Stimulated activated CD8-positive, alpha-beta memory T cell treated with anti-CD3 and anti-CD28 coated beads, Interleukin-15, amount 100 ng/mL, for 4 hours (primary cell): ENCODE data around the gene KLHL6.
"Not testable (repeated sequence)": the region's sequence is repeated elsewhere in the genome, so short reads cannot be mapped to it uniquely, and the experiment has no call there.

Experiments used
- DNase-seq, 2 donors: peaks; one replicate each; pipeline ENCODE4 v3.0.0-alpha.2; 2020; ENCODE audit warnings: low read depth in 2 of 2

Gene KLHL6

DNA sequence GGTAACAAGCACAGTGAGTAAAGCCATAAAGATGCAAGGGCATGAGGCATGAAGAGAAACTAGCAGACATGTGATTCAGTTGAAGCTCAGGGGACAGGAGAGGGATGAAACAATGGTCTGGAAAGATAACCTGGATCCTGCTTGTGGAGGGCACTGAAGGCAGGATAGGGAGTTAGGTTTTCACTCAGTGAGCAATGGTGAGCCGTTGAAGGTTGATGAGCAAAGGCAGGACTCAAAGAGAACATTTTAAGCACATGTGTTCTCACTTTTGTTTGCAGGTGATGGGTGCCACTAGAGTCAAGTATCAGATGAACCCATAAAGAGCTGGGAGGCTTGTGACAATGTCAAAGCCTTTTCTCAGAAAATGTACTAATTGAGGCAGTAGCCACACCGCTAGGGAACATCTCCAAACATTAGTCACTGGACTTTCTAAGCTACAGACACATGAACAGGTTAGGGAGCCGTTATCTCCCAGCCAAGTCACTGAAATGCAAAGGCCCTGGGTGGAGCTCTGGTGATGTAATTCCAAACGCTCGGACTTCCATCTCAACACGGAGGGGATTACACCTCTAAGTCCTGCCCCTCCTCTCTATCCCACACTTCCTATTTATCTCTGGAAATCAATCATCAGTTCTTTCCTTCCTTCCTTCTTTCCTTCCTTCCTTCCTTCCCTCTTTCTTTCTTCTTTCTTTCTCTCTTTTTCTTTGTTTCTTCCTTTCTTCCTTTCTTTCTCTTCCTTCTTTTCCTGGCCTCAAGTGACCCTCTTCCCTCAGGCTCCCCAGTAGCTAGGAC is 22.7 kb downstream of the KLHL6 start:
- no peak for DNase-seq

DNA sequence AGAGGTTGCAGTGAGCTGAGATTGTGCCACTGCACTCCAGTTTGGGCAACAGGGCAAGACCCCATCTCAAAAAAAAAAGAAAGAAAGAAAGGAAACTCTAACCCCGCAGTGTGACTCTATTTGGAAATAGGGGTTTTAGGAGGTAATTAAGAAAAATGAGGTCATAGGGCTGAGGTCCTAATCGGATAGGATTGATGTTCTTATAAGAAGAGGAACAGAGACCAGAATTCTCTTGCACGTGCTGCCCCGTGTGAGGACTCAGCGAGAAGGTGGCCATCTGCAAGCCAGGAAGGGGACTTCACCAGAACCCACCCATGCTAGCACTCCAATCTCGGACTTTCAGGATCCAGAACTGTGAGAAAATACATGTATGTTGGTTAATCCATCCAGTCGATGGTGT is 25.8 kb downstream of the KLHL6 start:
- DNase-seq, result no peak

DNA sequence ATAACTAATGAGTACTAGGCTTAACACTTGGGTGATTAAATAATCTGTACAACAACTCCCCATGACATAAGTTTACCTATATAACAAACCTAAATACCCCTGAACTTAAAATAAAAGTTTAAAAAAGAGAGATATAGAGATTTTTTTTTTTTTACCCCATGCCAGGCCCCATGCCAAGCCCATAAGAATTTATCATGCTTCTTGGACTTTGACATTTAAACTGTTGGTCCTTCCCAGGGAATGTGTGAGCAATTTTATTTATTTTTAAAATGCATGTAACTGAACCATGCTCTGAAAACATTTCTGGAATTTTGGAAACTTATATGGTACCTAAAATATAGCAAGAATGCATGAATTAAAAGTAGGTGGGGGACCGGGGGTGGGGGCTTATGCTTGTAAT is 26.3 kb downstream of the KLHL6 start:
- DNase-seq, result no peak

DNA sequence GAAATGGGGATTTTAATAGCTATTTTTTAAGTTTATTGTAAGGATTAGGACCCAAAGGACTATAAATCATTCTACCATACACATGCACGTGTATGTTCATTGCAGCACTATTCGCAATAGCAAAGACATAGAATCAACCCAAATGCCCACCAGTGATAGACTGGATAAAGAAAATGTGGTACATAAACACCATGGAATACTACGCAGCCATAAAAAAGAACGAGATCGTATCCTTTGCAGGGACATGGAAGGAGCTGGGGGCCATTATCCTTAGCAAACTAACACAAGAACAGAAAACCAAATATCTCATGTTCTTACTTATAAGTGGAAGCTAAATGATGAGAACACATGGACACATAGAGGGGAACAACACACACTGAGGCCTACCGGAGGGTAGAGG is 26.7 kb downstream of the KLHL6 start:
- DNase-seq, result not testable (repeated sequence)

DNA sequence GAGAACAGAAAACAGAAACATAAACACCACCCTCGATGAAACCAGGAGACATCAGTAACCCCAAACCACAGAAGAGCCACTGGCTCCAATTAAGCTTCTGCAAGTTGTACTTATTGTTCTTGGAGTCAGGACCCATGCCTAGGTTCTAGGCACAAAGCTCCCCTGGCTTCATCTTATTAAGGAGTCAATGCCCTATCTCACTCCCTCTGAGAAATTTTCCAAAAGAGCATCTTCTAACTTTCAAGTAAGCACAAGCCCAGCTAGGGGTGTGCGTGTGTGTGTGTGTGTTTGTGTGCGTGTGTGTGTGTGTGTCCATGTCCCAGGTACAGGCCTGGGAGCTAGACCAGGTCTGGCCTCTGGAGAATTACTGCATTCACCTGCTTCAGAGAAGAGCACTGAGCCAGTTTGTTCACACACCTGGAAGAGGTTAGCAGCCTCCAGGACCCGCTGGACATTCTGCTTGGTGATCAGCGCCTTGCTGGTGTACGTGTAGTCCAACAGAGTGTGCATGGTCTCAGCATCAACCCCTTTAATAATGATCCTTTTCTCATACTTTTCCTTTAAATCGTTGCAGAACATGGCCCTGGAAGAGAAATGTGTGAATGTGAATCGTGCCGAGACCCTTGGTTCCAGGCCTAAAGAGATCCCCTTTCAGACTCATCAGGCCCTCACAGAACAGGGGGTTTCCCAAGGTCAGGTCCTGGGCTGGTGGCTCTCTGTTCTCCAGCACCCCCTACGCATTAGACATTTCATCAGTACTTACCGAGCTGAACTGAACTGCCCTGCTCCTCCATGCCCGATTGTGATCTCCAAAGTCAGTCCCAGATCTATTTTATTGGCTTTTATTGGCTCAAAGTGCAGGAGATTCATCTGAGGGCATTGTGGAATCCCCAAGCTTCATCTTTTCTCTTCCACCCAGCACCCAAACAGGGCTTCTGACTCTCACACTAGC is 27.8 kb downstream of the KLHL6 start:
- DNase-seq, result no peak

DNA sequence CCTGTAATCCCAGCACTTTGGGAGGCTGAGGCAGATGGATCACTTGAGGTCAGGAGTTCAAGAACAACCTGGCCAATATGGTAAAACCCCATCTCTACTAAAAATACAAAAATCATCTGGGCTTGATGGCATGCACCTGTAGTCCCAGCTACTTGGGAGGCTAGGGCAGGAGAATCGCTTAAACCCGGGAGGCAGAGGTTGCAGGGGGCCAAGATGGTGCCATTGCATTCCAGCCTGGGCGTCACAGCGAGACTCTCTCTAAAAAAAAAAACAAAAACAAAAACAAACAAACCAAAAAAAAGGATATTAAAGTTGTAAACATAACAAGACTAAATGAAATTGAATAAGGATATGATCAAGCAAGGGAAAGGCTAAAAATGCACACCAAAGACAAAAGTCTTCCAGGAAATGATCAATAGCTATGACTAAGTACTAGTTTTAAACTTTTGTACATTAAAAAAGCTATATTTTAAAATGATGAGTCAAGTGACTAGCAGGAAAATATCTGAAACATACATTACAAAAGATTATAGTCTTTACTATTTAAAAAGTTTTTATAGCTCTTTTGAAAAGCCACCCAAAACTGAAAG is 28.6 kb downstream of the KLHL6 start:
- DNase-seq, result no peak

DNA sequence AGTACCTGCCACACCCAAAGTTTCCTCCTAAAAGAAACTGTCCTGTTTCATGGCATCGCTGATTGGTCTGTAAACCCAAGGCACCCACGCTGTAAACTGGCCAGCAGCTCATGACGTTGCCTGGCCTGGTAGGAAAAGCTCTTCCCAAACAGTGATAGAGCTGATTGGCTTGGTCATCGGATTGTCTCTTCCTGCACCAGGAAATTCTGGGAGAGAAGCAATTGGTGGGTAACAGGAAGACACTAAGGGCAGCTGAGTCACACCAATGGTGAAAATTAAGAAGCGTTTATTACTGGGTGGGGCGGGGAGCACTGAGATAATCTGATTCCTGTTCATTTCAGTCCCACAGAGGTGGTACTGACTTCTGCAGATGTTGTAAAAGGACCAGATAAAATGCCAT is 31.0 kb downstream of the KLHL6 start:
- no peak for DNase-seq

DNA sequence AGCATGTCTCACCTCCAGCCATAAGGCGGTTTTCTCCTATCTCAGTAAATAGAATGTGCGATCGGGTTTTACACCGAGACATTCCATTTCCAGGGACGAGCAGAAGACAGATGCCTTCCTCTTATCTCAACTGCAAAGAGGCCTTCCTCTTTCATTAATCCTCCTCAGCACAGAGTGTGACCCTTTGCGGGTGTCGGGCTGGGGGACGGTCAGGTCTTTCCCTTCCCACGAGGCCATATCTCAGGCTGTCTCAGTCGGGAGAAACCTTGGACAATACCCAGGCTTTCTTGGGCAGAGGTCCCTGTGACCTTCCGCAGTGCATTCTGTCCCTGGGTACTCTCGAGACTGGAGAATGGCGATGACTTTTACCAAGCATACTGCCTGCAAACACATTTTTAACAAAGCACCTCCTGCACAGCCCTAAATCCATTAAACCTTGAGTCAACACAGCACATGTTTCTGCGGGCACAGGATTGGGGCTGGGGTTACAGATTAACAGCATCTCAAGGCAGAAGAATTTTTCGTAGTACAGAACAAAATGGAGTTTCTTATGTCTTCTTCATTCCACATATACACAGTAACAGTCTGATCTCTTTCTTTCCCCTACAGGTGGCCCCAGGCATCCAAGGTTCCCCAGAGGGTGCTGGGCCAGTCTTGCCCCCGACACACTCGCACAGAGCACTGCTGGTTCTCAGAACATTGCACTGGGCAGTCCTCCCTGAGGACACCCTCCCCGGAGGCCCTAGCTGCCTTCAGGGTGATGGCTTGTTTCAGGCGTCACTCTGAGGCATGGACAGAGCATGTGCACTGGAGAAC is 34.6 kb downstream of the KLHL6 start:
- not testable (repeated sequence) for DNase-seq

DNA sequence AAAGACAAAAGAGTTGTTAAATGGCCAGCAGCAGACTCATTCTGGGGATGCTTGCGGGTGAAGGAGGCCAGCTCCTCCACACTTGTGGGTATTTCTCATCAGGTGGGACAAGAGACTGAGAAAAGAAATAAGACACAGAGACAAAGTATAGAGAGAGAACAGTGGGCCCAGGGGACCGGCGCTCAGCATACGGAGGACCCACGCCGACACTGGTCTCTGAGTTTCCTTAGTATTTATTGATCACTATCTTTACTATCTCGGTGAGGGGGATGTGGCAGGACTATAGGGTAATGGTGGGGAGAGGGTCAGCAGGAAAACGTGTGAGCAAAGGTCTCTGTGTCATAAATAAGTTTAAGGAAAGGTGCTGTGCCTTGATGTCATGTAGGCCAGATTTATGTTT is 35.2 kb downstream of the KLHL6 start:
- DNase-seq, result not testable (repeated sequence)

DNA sequence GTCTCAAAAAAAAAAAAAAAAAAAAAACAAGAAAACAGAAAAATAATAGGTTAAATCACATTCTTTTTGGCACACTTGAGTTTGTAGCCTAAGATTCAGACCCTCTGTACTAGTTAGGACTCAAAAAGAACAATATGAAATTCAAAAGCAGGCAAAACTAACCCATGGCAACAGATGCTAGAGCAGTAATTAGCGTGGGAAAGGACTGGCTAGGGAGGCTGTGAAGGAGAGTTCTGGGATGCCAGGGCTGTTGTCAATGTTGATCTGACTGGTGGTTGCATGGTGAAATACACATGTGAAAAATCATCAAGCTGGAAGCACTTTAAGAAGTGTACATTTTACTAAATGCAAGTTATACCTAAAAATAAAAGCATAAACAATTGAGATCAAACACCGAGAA is 35.6 kb downstream of the KLHL6 start:
- no peak for DNase-seq

DNA sequence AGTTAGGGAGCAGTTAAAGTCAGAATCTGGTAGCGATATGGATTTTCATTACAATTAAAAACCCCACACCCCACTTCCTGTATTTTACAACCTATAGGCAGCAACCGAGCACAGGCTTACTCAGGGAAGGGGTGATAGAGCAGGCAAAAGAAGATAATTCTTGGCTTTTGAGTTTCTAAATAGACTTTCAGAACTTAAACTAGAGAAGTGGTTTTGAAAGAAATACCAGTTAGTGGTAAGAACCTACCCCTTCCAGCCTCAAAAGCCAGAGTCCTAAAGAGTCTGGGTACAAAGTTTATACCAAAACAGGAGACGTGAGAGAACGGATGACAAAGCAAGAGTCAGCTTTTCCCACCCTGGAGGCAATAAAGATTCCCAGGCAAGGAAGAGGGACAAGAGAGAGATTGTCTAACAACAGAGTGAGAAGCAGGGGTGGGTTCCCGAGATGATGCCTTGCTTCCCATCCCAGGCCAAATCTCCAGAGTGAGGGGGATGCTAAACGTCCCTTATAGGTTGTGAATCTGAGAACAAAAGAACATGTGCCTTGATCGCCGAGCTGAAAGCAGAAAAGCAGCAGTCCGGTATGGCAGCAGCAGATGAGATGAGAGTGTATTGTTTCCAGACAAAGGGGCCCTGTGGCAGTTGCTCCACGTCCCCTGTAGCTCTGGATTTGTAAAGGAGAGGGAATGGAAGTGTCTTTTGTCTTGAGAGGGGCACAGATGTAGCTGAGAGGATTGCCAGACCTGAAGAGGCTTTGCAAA is 36.8 kb downstream of the KLHL6 start:
- DNase-seq, result no peak

DNA sequence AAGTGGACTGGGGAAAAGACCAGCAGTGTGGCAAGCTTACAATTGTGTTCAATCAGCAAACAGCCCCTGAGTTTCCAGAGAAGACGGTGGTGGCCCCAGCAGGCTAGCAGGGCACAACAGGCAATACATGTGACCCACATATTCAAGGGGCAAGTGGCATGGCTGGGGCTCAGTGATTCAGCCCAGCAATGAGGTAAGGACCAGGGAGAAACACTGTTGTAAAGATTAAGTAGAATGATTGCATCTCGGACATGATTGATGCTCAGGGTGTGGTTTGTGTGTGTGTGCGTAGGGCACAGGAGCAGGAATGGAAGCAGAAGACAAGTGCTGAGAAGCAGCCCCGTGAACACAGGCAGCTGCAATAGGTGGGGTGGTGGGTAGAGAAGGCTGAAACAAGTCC is 37.9 kb downstream of the KLHL6 start:
- no peak for DNase-seq

DNA sequence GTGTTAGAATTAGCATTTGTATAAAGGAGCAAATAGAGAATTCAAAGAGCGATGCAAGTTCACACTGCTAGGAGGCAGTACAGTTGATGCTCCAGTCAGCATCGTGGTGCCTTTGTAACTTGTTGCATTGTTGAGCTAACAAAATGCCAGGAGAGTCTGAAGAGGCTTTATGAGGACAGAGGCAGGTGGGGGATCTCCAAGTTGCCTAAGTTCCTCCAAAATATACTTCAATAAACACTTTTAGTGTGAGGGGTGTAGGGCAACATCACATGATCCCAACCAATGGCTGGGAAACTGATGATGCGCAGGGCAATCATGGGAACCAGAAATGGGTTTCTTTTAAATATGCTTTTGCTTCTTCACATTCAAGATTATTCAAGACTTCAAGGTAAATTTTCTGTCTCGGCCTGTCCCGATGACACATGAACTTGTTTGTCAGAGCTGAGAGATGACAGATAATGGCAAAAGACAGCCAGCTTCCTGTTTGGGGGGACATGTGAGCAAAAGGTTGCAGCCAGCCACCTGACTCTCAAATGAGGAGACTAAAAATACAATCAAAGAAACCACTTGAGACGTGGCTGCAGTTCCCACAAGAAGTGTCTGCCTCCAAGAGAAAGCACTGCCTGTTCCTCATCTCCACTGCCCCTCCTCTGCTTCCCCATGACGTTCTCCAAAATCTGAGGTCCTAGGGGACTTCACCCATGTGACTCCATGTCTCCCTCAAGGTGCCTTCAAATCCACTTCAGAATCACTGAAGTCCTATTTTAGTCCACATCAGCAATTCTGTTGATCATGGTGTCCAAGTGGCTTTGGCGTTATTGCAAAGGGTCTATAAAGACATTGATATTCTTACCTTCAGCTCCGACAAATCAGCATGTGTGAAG is 39.3 kb downstream of the KLHL6 start:
- peak; percentile 21 to 55 for DNase-seq

DNA sequence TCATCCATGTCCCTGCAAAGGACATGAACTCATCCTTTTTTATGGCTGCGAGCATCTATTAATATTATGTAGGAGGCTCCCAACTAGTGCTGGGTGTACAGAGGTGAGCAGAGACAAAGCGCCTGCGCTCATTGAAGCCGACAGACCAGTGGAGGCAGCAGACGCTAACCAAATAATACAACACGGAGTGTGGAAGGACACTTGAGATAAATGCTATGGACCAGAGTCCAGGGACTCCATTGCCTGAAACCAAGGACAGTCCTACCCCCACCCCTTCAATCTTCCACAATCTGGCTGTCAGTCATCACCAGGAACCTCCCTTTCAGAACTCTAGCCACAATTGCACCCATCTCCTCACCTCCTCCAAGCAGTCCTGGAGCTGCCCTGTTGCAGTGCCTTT is 41.5 kb downstream of the KLHL6 start:
- DNase-seq, result no peak

DNA sequence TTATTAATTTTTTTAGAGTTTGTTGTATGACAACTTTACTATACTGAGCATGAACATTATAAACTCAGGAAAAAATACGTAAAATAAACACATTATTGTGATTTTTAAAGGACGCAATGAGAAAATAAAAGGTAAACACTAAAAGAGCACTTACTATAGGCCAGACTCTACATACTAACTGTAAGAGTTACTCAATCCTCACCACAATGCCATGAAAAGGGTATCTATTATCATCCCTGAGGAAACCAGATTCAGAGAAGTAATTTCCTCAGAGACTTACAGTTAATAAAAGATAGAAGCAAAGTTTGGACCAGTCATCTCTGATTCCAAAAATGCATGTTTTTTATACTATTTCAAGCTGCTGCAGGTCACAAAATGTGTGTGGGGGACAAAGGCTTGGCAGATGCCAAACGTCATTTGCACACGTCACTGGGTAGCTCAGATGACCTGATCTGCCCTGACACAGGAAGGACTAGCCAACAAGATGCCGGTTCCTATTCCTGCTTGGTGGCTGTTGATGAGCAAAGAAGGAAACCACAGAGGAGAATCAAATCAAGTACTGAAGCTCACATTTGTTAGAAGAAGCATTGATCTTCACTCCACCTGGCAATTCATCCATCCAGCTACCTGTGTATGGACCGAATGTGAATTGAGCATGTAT is 42.3 kb downstream of the KLHL6 start:
- peak; percentile 11 to 14 for DNase-seq

DNA sequence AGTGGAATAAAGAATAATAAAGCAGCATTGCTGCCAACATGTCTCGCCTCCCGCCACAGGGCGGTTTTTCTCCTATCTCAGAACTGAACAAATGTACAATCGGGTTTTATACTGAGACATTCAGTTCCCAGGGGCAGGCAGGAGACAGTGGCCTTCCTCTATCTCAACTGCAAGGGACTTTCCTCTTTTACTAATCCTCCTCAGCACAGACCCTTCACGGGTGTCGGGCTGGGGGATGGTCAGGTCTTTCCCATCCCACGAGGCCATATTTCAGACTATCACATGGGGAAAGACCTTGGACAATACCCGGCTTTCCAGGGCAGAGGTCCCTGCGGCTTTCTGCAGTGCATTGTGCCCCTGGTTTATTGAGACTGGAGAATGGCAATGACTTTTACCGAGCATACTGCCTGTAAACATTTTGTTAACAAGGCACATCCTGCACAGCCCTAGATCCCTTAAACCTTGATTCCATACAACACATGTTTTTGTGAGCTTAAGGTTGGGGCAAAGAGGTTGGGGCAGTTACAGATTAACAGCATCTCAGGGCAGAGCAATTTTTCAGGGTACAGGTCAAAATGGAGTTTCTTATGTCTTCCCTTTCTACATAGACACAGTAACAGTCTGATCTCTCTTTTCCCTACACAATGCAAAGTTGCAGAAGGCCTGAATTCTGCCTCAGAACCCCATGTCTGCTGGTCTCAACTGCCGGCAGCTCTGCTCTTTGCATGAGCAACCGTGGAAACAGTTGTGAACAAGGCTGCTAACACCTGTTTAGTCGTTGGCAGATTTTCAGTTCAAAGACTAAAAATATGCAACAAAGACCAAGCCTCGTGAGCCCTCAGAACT is 44.0 kb downstream of the KLHL6 start:
- not testable (repeated sequence) for DNase-seq

DNA sequence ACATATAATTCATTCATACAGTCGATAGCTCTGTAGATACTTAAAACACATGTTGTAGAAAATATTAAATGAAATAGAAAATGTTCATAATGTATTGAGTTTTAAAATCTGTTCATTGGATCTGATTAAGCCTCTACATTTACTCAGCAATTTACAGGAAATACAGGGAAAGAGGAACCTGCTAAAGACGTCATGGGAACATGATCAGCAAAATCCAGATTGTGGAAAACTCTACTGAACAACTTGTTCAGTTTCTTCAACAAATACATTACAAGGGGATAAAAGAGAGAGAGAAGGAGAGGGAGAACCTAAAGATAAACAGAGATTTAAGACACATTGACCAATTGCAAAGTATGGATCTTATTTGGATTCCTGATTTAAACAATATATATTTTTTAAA is 46.7 kb downstream of the KLHL6 start:
- no peak for DNase-seq

DNA sequence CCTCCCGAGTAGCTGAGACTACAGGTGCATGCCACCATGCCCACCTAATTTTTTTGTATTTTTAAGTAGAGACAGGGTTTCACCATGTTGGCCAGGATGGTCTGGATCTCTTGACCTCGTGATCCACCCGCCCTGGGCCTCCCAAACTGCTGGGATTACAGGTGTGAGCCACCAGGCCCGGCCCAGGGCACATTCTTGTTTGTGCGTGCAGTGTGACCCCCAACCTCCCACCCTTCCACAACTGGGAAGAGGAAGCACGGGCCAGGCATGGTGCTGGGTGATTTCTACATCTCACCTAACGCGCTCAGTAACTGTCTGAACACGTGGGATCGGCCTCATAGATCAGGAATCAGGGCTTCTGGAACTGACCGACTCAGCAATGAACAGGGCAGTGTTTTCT is 48.0 kb downstream of the KLHL6 start:
- DNase-seq, result no peak
